GM12874 (cell line): ENCODE results near the gene DYRK4.

Experiments
- TF ChIP-seq, protein P1 (sequence below): IDR thresholded peaks from 2 replicates; pipeline ENCODE4 v1.5.1; 2011; ENCODE audit warnings: low read depth, mild to moderate bottlenecking, control low read depth, low read length, moderate library complexity; ENCODE audit not compliant: insufficient read depth

Gene DYRK4

DNA sequence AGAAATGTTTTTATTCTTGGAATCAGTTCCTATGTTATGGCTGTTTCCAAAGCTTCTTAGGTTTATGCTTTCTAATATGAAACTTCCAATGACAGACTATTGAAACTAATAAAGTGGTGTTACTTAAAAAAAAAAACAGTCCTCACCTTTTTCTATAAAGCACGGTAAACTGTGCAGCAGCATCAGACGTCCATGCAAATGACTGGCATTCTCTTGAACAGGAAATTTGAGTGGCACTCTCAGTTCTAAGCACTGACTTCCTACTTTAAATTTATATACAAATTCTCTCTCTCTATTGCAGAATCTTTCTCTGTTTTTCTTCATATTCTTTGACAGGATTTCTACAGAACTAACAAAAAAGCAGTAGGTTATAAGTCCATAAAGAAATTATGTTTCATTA lies 26.1 kb upstream of the DYRK4 start:
- TF ChIP-seq, protein P1, sequence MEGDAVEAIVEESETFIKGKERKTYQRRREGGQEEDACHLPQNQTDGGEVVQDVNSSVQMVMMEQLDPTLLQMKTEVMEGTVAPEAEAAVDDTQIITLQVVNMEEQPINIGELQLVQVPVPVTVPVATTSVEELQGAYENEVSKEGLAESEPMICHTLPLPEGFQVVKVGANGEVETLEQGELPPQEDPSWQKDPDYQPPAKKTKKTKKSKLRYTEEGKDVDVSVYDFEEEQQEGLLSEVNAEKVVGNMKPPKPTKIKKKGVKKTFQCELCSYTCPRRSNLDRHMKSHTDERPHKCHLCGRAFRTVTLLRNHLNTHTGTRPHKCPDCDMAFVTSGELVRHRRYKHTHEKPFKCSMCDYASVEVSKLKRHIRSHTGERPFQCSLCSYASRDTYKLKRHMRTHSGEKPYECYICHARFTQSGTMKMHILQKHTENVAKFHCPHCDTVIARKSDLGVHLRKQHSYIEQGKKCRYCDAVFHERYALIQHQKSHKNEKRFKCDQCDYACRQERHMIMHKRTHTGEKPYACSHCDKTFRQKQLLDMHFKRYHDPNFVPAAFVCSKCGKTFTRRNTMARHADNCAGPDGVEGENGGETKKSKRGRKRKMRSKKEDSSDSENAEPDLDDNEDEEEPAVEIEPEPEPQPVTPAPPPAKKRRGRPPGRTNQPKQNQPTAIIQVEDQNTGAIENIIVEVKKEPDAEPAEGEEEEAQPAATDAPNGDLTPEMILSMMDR: no peak

DNA sequence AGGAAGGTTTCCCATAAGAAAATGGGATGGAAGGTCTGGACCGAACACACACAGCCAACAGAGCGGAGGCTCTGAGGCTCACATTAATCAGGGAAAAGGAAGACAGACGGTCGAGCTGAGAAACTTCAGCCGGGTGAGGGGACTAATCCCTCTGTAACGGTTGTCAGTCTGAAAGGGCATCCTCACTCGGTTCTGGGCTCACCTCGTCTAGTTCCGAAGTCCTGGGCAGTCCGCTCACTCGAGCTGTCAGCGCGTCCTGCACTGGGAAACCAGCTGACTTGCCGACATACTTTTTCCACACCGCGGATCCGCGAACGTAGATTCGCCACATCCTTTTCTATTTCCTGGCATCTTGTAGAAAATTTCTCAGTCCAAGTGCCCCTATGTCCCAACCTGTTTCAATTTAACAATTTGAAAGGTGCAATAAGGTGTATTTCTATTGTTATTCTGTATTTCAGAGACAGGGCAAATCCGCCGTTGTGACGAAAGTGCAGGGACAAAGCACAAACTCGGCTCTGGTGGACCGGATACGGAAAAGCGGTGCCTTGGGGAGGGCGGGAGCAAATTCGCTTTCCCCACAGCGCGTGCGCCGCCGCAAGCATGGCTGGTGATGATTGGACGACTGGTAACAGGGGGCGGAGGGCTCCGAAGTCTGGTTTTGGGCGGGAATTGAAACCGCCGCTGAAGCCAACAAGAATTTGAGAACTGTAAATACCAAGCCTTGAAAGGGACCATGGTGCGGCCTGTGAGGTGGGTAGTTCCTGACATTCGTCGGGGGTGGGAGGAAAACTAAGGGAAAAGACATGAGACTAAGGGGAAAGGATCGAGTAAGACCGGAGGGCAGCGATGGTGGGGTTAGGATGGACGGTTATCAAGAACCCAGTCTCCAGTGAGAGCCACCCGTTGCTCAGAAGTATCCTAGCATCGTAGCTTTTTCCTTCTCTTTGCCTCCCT lies 23.5 kb upstream of the DYRK4 start, which contains the start of gene RAD51AP1:
Gene RAD51AP1, plus strand, starts transcription at position 684 of the 954 bp plus-strand sequence. Its CDS starts 50 bp downstream, at position 734.
- TF ChIP-seq, protein P1: no peak

DNA sequence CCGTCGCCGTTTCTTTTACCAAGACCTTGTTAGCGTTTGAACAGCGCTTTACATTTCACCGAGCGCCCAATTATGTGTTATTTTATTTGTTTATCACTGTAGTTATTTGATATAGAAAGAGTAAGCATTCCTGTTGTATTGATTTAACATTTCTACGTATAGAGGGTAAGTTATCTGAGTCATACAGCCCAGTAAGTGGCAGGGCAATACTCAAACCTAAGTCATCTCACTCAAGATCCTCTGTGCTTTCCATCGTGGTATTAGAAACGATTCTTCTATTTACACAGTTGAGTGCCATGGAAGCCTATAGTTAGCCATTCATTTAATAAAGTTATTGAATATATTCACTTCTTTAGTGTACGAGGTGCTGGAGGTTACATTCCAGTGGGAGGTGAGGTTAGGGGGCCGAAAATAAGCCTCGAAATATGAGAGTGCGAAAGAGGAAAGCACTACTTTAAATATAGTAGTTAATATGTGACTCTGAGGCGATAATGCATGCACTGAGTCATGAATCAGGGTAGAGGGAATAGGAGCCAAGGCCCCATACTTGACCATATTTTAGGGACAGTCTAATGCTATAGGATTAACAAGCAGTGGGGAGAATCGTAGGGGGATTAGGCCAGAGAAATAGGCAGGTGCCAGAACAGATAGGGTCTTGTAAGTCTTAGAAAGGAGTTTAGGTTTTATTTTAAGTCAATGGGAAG lies 22.7 kb upstream of the DYRK4 start:
- TF ChIP-seq, protein P1: no peak

DNA sequence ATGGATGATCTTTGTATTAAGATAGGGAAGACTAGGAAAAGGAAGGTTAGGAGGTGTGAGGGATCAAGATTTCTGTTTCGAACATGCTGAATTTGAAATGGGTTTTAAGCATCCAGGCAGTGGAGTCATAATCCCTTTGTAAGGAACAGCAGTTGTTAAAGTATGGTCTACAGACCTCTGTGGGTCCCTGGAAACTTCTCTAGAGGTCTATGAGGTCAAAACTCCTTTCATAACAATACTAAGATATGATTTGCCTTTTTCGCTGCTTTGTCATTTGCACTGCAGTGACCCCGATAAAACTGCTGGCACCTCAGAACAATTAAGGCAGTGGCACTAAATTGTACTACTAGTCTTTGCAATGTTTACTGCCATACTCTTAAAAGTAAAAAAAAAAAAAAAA lies 21.8 kb upstream of the DYRK4 start:
- TF ChIP-seq, protein P1: no peak

DNA sequence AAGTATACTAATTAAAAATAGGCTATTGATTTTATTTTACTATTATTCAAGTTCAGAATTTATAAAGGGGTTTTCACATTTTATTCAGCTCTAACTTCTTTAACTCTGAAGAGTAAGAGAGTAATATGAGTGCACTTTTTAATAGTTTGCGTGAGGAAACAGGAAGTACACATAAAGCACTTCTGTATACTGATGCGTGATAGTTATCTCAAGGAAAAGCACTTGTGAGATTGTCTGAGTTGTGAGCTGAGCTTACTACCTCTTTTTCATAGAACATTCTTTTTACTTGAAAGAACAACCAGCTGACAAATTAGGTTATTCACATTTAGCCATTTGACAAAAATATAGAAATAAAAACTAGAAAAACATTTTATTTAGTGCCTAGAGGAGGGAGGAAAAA lies 21.4 kb upstream of the DYRK4 start:
- TF ChIP-seq, protein P1: no peak

DNA sequence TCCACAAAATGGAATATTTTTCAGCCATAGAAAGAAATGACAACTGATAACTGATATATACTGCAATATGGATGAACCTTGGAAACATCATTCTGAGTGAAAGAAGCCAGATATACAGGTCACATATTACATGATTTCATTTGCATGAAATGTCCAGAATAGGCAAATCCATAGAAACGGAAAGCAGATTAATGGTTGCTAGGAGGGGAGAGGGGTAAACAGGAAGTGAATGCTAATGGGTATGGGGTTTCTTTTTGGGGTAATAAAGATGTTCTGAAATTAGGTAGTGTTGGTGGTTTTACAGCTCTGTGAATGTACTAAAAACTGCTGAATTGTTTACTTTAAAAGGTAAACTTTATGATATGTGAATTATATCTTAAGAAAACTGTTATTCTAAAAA lies 16.8 kb upstream of the DYRK4 start:
- TF ChIP-seq, protein P1: no peak

DNA sequence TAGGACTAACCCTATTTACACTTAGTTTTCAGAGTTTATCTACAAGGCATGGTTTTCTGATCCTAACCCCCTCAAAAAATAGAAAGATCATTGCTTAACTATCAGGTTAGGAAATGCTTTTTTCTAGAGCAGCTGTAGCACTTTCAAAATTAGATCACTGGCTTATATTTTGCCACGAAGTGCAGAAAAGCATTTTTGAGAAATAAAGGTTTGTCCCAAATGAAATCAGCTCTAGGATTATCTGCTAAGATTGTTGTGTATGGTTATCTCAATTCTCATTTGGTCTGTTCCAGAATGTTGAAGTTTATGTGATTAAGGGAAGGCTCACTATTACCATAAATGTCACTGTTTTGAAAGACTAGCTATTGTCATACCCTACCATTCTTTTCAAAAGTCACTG lies 9.8 kb upstream of the DYRK4 start:
- TF ChIP-seq, protein P1: no peak
